ENCODE measurements around the gene TRIM33.
"Not testable (repeated sequence)": the region's sequence is repeated elsewhere in the genome, so short reads cannot be mapped to it uniquely, and the experiment has no call there.

TRIM33 gene

GRCh38 chr1:114446198-114446597 is 64.8 kb downstream of the TRIM33 start:
- Histone ChIP-seq H3K9me3 (no peaks in the 10 kb centered on the region), H3K4me1 (peaks cover 18% of the 10 kb centered on the region), H3K4me3 (no peak overlapping the region), H3K36me3 (replicated peaks) (peaks cover 8% of the 10 kb centered on the region; the same call in 1 of the 2 replicates), H3K27me3 (ENCODE audit: low read depth) (no peaks in the 10 kb centered on the region)
- in situ Hi-C loops (cut with MboI; ENCODE audit: low sequenced_read_pairs), result no loop called here
- no peak for DNase-seq (ENCODE audit: low spot score in 2 of 2)

- H3K36me3 ChIP-seq (replicated peaks); DNase-seq (ENCODE audit: low spot score in 2 of 2); H3K4me3 ChIP-seq; H3K27me3 ChIP-seq (ENCODE audit: low read depth); H3K9me3 ChIP-seq; in situ Hi-C loops (cut with MboI; ENCODE audit: low sequenced_read_pairs): not testable (repeated sequence)
- H3K4me1 ChIP-seq, result peaks cover 17% of the 10 kb centered on the region
Observed at GRCh38 chr1:114443226-114443625, 67.8 kb downstream of the TRIM33 start.

- Histone ChIP-seq H3K27me3 (ENCODE audit: low read depth) (no peaks in the 10 kb centered on the region), H3K4me1 (peaks cover 12% of the 10 kb centered on the region), H3K9me3 (no peaks in the 10 kb centered on the region), H3K4me3 (no peak overlapping the region), H3K36me3 (replicated peaks) (no peaks in the 10 kb centered on the region; the same call in 1 of the 2 replicates)
- in situ Hi-C loops (cut with MboI; ENCODE audit: low sequenced_read_pairs), result no loop called here
- no peak for DNase-seq (ENCODE audit: low spot score in 2 of 2)
Observed at GRCh38 chr1:114441332-114441731, 69.7 kb downstream of the TRIM33 start.

GRCh38 chr1:114439369-114439768 is 71.6 kb downstream of the TRIM33 start:
- DNase-seq (ENCODE audit: low spot score in 2 of 2), result no peak
- Histone ChIP-seq H3K4me1 (peaks cover 12% of the 10 kb centered on the region), H3K9me3 (no peaks in the 10 kb centered on the region), H3K27me3 (ENCODE audit: low read depth) (no peaks in the 10 kb centered on the region), H3K4me3 (no peak overlapping the region), H3K36me3 (replicated peaks) (no peaks in the 10 kb centered on the region; the same call in 1 of the 2 replicates)
- in situ Hi-C loops (cut with MboI; ENCODE audit: low sequenced_read_pairs), result no loop called here

GRCh38 chr1:114437812-114438211 is 73.2 kb downstream of the TRIM33 start:
- Histone ChIP-seq H3K9me3 (no peaks in the 10 kb centered on the region), H3K36me3 (replicated peaks) (no peaks in the 10 kb centered on the region), H3K27me3 (ENCODE audit: low read depth) (no peaks in the 10 kb centered on the region), H3K4me1 (peaks cover 12% of the 10 kb centered on the region), H3K4me3 (no peak overlapping the region)
- DNase-seq (ENCODE audit: low spot score in 2 of 2), result no peak
- in situ Hi-C loops (cut with MboI; ENCODE audit: low sequenced_read_pairs), result no loop called here

DNA sequence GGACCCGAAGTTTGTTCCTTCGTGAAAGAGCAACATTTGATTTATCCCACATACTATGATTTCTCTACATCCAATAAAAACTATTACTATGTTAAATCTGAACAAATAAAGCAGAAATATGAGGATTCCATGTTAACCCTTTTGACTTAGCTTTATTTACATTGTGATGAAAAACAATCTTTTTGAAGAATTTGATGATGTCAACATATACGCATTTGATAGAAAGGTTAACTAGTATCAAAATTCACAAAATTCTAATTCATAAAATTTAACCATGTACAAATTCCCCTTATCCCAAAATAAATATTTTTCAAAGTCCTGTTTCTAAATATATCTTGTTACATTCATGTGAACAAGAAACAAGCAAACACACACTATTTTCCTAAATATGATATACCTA is 74.2 kb downstream of the TRIM33 start:
- H3K9me3 ChIP-seq, result no peaks in the 10 kb centered on the region
- DNase-seq (ENCODE audit: low spot score in 2 of 2), result no peak
- no peaks in the 10 kb centered on the region for H3K27me3 ChIP-seq (ENCODE audit: low read depth)
- no peak overlapping the region for H3K4me3 ChIP-seq
- in situ Hi-C loops (cut with MboI; ENCODE audit: low sequenced_read_pairs), result no loop called here
- H3K4me1 ChIP-seq, result peaks cover 12% of the 10 kb centered on the region
- no peaks in the 10 kb centered on the region for H3K36me3 ChIP-seq (replicated peaks)

GRCh38 chr1:114435088-114435715 is 75.8 kb downstream of the TRIM33 start:
- in situ Hi-C loops (cut with MboI; ENCODE audit: low sequenced_read_pairs), result no loop called here
- Histone ChIP-seq H3K4me1 (peaks cover under 1% of the 10 kb centered on the region), H3K4me3 (no peak overlapping the region), H3K27me3 (ENCODE audit: low read depth) (no peaks in the 10 kb centered on the region), H3K36me3 (replicated peaks) (no peaks in the 10 kb centered on the region), H3K9me3 (no peaks in the 10 kb centered on the region)
- DNase-seq (ENCODE audit: low spot score in 2 of 2), result no peak

GRCh38 chr1:114431026-114431425 is 80.0 kb downstream of the TRIM33 start:
- peaks cover 19% of the 10 kb centered on the region for H3K36me3 ChIP-seq (replicated peaks)
- in situ Hi-C loops (cut with MboI; ENCODE audit: low sequenced_read_pairs), result no loop called here
- H3K9me3 ChIP-seq, result no peaks in the 10 kb centered on the region
- no peaks in the 10 kb centered on the region for H3K4me1 ChIP-seq
- no peak for DNase-seq (ENCODE audit: low spot score in 2 of 2)
- H3K27me3 ChIP-seq (ENCODE audit: low read depth), result no peaks in the 10 kb centered on the region
- no peak overlapping the region for H3K4me3 ChIP-seq

- Histone ChIP-seq H3K27me3 (ENCODE audit: low read depth) (no peaks in the 10 kb centered on the region), H3K4me1 (no peaks in the 10 kb centered on the region), H3K9me3 (no peaks in the 10 kb centered on the region), H3K4me3 (no peak overlapping the region), H3K36me3 (replicated peaks) (peaks cover 39% of the 10 kb centered on the region)
- in situ Hi-C loops (cut with MboI; ENCODE audit: low sequenced_read_pairs), result no loop called here
- DNase-seq (ENCODE audit: low spot score in 2 of 2), result peak in 1 of 2 experiments; percentile 15
Observed at GRCh38 chr1:114428083-114428754, 82.8 kb downstream of the TRIM33 start.

GRCh38 chr1:114427612-114428011 is 83.4 kb downstream of the TRIM33 start:
- no peak for DNase-seq (ENCODE audit: low spot score in 2 of 2)
- in situ Hi-C loops (cut with MboI; ENCODE audit: low sequenced_read_pairs), result no loop called here
- no peaks in the 10 kb centered on the region for H3K9me3 ChIP-seq
- no peak overlapping the region for H3K4me3 ChIP-seq
- no peaks in the 10 kb centered on the region for H3K4me1 ChIP-seq
- no peaks in the 10 kb centered on the region for H3K27me3 ChIP-seq (ENCODE audit: low read depth)
- peaks cover 39% of the 10 kb centered on the region for H3K36me3 ChIP-seq (replicated peaks)

DNA sequence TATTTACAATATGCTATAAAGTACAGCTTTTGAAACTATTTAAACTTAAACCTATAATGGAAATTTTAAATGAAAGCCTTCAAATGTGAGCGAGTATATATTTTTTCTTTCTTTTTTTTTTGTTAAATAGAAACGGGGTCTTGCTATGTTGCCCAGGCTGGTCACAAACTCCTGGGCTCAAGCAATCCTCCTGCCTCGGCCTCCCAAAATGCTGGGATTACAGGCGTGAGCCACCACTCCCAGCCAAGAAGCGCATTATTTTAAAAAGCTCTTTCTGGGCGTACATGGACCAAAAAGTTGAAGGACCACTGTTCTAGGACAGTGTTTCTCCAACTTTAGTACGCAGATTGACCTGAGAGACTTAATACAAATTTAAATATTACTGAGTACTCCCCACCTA is 87.5 kb downstream of the TRIM33 start:
- in situ Hi-C loops (cut with MboI; ENCODE audit: low sequenced_read_pairs), result loop anchor here (25.0 kb wide), 1 partner anchor 461 kb away; no protein-coding TSS in a partner anchor
- no peaks in the 10 kb centered on the region for H3K4me1 ChIP-seq
- H3K4me3 ChIP-seq, result no peak overlapping the region
- H3K9me3 ChIP-seq, result no peaks in the 10 kb centered on the region
- no peaks in the 10 kb centered on the region for H3K27me3 ChIP-seq (ENCODE audit: low read depth)
- peaks cover 65% of the 10 kb centered on the region for H3K36me3 ChIP-seq (replicated peaks)
- no peak for DNase-seq (ENCODE audit: low spot score in 2 of 2)

DNA sequence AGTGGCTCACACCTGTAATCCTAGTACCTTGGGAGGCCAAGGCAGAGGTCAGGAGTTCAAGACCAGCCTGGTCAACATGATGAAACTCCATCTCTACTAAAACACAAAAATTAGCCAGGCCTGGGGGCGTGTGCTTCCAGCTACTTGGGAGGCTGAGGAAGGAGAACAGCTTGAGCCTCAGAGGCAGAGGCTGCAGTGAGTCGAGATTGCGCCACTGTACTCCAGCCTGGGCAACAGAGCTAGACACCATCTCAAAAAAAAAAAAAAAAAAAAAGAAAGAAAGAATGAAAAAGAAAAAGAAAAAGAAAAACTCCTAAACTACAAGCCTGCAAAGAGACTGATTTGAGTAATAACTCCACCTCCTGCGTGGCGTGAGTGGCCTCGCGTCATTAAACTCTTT is 92.1 kb downstream of the TRIM33 start:
- in situ Hi-C loops (cut with MboI; ENCODE audit: low sequenced_read_pairs), result loop anchor here (25.0 kb wide), 1 partner anchor 457 kb away; no protein-coding TSS in a partner anchor
- DNase-seq (ENCODE audit: low spot score in 2 of 2); H3K27me3 ChIP-seq (ENCODE audit: low read depth); H3K9me3 ChIP-seq; H3K4me1 ChIP-seq; H3K4me3 ChIP-seq: not testable (repeated sequence)
- peaks cover 51% of the 10 kb centered on the region for H3K36me3 ChIP-seq (replicated peaks)

GRCh38 chr1:114397601-114398000 is 113.4 kb downstream of the TRIM33 start:
- no peak for DNase-seq (ENCODE audit: low spot score in 2 of 2)
- Histone ChIP-seq H3K27me3 (ENCODE audit: low read depth) (no peaks in the 10 kb centered on the region), H3K4me3 (no peak overlapping the region), H3K4me1 (no peaks in the 10 kb centered on the region), H3K36me3 (replicated peaks) (peaks cover 25% of the 10 kb centered on the region), H3K9me3 (no peaks in the 10 kb centered on the region)
- in situ Hi-C loops (cut with MboI; ENCODE audit: low sequenced_read_pairs), result no loop called here

GRCh38 chr1:114395863-114396262 is 115.1 kb downstream of the TRIM33 start:
- Histone ChIP-seq H3K4me1 (no peaks in the 10 kb centered on the region), H3K27me3 (ENCODE audit: low read depth) (no peaks in the 10 kb centered on the region), H3K4me3 (no peak overlapping the region), H3K36me3 (replicated peaks) (peaks cover 21% of the 10 kb centered on the region), H3K9me3 (no peaks in the 10 kb centered on the region)
- in situ Hi-C loops (cut with MboI; ENCODE audit: low sequenced_read_pairs), result no loop called here
- DNase-seq (ENCODE audit: low spot score in 2 of 2), result no peak

All from HAP-1 (cell line).